ENCODE results near the gene NCBP2L. TPM values are rescaled to one million over a fixed set of nuclear protein-coding genes. Genes with fewer than 3 reads are reported as not detected.

The NCBP2L gene
- total RNA-seq, 1 donor from 2014 or later = not detected

- Mint-ChIP-seq H3K9me3 (no peaks in the 10 kb centered on the region), H3K27ac (no peak overlapping the region), H3K4me3 (no peak overlapping the region), H3K27me3 (peaks cover 13% of the 10 kb centered on the region), H3K4me1 (ENCODE audit: unreplicated experiment) (peaks cover 6% of the 10 kb centered on the region), H3K36me3 (no peaks in the 10 kb centered on the region)
- DNase-seq (ENCODE audit: extremely low spot score, unreplicated experiment) = no peak
- no peak for TF ChIP-seq CTCF (conservative IDR thresholded peaks at IDR 0.05)
Measured at GRCh38 chrX:107823042-107823441, 45.5 kb downstream of the NCBP2L start.

GRCh38 chrX:107823456-107823855, 45.9 kb downstream of the NCBP2L start:
- TF ChIP-seq CTCF (conservative IDR thresholded peaks at IDR 0.05) = no peak
- DNase-seq (ENCODE audit: extremely low spot score, unreplicated experiment) = no peak
- no peaks in the 10 kb centered on the region for H3K9me3 Mint-ChIP-seq
- no peak overlapping the region for H3K4me3 Mint-ChIP-seq
- H3K4me1 Mint-ChIP-seq (ENCODE audit: unreplicated experiment) = peaks cover 6% of the 10 kb centered on the region
- no peak overlapping the region for H3K27ac Mint-ChIP-seq
- H3K27me3 Mint-ChIP-seq = peaks cover 13% of the 10 kb centered on the region
- no peaks in the 10 kb centered on the region for H3K36me3 Mint-ChIP-seq

- H3K4me1 Mint-ChIP-seq (ENCODE audit: unreplicated experiment) = peaks cover 6% of the 10 kb centered on the region
- peak within 1 kb of the TSS; percentile 65 for H3K27ac Mint-ChIP-seq
- no peak for TF ChIP-seq CTCF (conservative IDR thresholded peaks at IDR 0.05)
- H3K36me3 Mint-ChIP-seq = no peaks in the 10 kb centered on the region
- peak within 1 kb of the TSS; percentile 85 for H3K4me3 Mint-ChIP-seq
- H3K9me3 Mint-ChIP-seq = no peaks in the 10 kb centered on the region
- DNase-seq (ENCODE audit: extremely low spot score, unreplicated experiment) = no peak
- peaks cover 13% of the 10 kb centered on the region for H3K27me3 Mint-ChIP-seq
Measured at GRCh38 chrX:107825698-107826237, 48.2 kb downstream of the NCBP2L start, which contains the start of gene MID2. Gene MID2, plus strand, starts transcription at chrX:107825866. Its CDS starts 561 bp downstream, at chrX:107826427.

- H3K27ac Mint-ChIP-seq = peak overlapping the region; percentile 73
- TF ChIP-seq CTCF (conservative IDR thresholded peaks at IDR 0.05) = no peak
- peak overlapping the region; percentile 88 for H3K4me3 Mint-ChIP-seq
- no peak for DNase-seq (ENCODE audit: extremely low spot score, unreplicated experiment)
- peaks cover 13% of the 10 kb centered on the region for H3K27me3 Mint-ChIP-seq
- H3K9me3 Mint-ChIP-seq = no peaks in the 10 kb centered on the region
- no peaks in the 10 kb centered on the region for H3K36me3 Mint-ChIP-seq
- H3K4me1 Mint-ChIP-seq (ENCODE audit: unreplicated experiment) = peaks cover 6% of the 10 kb centered on the region
Measured at GRCh38 chrX:107826238-107827029, 48.9 kb downstream of the NCBP2L start.

- H3K36me3 Mint-ChIP-seq = no peaks in the 10 kb centered on the region
- peaks cover 6% of the 10 kb centered on the region for H3K4me1 Mint-ChIP-seq (ENCODE audit: unreplicated experiment)
- peak overlapping the region; percentile 73 for H3K27ac Mint-ChIP-seq
- no peak for TF ChIP-seq CTCF (conservative IDR thresholded peaks at IDR 0.05)
- H3K9me3 Mint-ChIP-seq = no peaks in the 10 kb centered on the region
- no peak for DNase-seq (ENCODE audit: extremely low spot score, unreplicated experiment)
- H3K27me3 Mint-ChIP-seq = peaks cover 13% of the 10 kb centered on the region
- H3K4me3 Mint-ChIP-seq = peak overlapping the region; percentile 88
Measured at GRCh38 chrX:107827030-107827831, 49.7 kb downstream of the NCBP2L start.
